Breast epithelium (tissue), 3 donors: ENCODE measurements around the gene PSTPIP2.

ENCODE experiments used
- CTCF ChIP-seq, 3 donors: fragments of 450-650 bp; IDR thresholded peaks; one replicate each; pipeline ENCODE4 v1.5.1; 2016 to 2017; ENCODE audit warnings: antibody characterized with exemption in 3 of 3, mild to moderate bottlenecking in 3 of 3, moderate library complexity in 3 of 3
- POLR2A ChIP-seq: fragments of 450-650 bp; IDR thresholded peaks from one replicate; pipeline ENCODE4 v1.6.1; 2016; ENCODE audit warnings: antibody characterized with exemption, mild to moderate bottlenecking, moderate library complexity
- POLR2AphosphoS5 ChIP-seq, 3 donors: sonication (generic); formaldehyde crosslinking; IDR thresholded peaks; one replicate each; pipeline ENCODE4 v1.6.1; 2017; ENCODE audit warnings: antibody characterized with exemption in 3 of 3

GRCh38 chr18:46070232-46070631, 1.8 kb downstream of the PSTPIP2 start:
- no peak for TF ChIP-seq CTCF (IDR thresholded peaks at IDR 0.05)
- TF ChIP-seq POLR2A = no peak
- no peak for TF ChIP-seq POLR2AphosphoS5 (IDR thresholded peaks at IDR 0.05)
